ENCODE measurements around the gene ETV2.

The ETV2 gene

GRCh38 chr19:35693422-35693821, 51.9 kb downstream of the ETV2 start:
- Histone ChIP-seq H3K9me3 (ENCODE audit: severe bottlenecking) (no peaks in the 10 kb centered on the region), H3K27me3 (ENCODE audit: insufficient read depth, poor library complexity, severe bottlenecking) (no peaks in the 10 kb centered on the region), H3K36me3 (ENCODE audit: low read depth) (no peaks in the 10 kb centered on the region), H3K4me3 (ENCODE audit: severe bottlenecking) (no peak overlapping the region), H3K27ac (ENCODE audit: poor library complexity, severe bottlenecking) (no peak overlapping the region), H3K4me1 (ENCODE audit: insufficient read depth, poor library complexity, severe bottlenecking) (no peaks in the 10 kb centered on the region)
- DNase-seq (ENCODE audit: low spot score) (no peak), ATAC-seq (ENCODE audit: low read depth) (no peak)
- TF ChIP-seq, protein P1, sequence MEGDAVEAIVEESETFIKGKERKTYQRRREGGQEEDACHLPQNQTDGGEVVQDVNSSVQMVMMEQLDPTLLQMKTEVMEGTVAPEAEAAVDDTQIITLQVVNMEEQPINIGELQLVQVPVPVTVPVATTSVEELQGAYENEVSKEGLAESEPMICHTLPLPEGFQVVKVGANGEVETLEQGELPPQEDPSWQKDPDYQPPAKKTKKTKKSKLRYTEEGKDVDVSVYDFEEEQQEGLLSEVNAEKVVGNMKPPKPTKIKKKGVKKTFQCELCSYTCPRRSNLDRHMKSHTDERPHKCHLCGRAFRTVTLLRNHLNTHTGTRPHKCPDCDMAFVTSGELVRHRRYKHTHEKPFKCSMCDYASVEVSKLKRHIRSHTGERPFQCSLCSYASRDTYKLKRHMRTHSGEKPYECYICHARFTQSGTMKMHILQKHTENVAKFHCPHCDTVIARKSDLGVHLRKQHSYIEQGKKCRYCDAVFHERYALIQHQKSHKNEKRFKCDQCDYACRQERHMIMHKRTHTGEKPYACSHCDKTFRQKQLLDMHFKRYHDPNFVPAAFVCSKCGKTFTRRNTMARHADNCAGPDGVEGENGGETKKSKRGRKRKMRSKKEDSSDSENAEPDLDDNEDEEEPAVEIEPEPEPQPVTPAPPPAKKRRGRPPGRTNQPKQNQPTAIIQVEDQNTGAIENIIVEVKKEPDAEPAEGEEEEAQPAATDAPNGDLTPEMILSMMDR (IDR thresholded peaks at IDR 0.05; ENCODE audit: poor library complexity, severe bottlenecking), result no peak

DNA sequence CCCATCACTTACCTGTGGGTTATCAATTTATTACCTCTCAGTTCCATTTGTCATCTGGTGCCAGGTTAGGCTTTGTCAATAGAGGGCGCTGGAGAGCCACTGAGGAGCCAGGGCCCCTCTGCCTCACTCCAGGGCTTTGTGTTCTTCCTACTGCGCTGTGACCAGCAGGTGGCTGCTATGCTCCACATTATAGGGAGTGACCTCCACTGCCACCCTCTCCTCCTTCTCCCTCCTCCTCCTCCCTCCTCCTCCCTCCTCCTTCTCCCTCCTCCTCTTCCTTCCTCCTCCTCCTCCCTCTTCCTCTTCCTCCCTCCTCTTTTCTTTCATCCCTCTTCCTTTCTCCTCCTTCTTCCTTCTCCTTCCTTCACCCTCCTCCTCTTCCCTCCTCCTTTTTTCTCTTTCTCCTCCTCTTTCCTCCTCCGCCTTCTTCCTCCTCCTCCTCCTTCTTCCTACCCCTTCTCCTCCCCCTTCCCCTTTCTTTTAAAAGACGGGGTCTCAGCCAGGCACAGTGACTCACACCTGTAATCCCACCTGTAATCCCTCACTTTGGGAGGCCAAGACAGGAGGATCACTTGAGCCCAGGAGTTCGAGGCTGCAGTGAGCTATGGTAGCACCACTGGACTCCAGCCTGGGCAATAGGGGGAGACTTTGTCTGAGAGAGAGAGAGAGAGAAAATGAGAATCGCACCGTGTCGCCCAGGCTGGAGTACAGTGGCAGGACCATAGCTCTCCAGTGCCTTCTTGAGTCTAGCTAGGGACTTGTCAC, 52.5 kb downstream of the ETV2 start:
- DNase-seq (ENCODE audit: low spot score) (peak; percentile 71), ATAC-seq (ENCODE audit: low read depth) (peak; percentile 99)
- Histone ChIP-seq H3K36me3 (ENCODE audit: low read depth) (no peaks in the 10 kb centered on the region), H3K4me3 (ENCODE audit: severe bottlenecking) (no peak overlapping the region), H3K27me3 (ENCODE audit: insufficient read depth, poor library complexity, severe bottlenecking) (no peaks in the 10 kb centered on the region), H3K9me3 (ENCODE audit: severe bottlenecking) (no peaks in the 10 kb centered on the region), H3K4me1 (ENCODE audit: insufficient read depth, poor library complexity, severe bottlenecking) (no peaks in the 10 kb centered on the region), H3K27ac (ENCODE audit: poor library complexity, severe bottlenecking) (no peak overlapping the region)
- TF ChIP-seq, protein P1 (IDR thresholded peaks at IDR 0.05; ENCODE audit: poor library complexity, severe bottlenecking), result peak; percentile 88
